B cell (primary cell): Measurements from ENCODE around the gene CENPP.

Experiments
- CTCF ChIP-seq: fragments of 200-600 bp; IDR thresholded peaks from one replicate; pipeline ENCODE4 v1.8.0; 2022; ENCODE audit warnings: antibody characterized with exemption, mild to moderate bottlenecking
- EZH2 ChIP-seq: IDR thresholded peaks from 2 replicates; pipeline ENCODE4 v1.6.1; 2012; ENCODE audit warnings: borderline replicate concordance, low read depth, mild to moderate bottlenecking, moderate library complexity, low read length; ENCODE audit not compliant: insufficient read depth, poor library complexity, severe bottlenecking

- TF ChIP-seq EZH2 = no peak
- TF ChIP-seq CTCF = no peak
Observed at GRCh38 chr9:92385001-92385400, 59.2 kb downstream of the CENPP start.
